ENCODE measurements around the gene CACNA1H.

- TF ChIP-seq MAFG (tag; conservative IDR thresholded peaks at IDR 0.05) (no peak), RB1 (IDR thresholded peaks at IDR 0.05; ENCODE audit: low read depth) (no peak), CTCF (IDR thresholded peaks at IDR 0.05 in 2 of 3, conservative IDR thresholded peaks at IDR 0.05 in 1 of 3; ENCODE audit: insufficient read depth in 2 of 3, low read depth in 1 of 3, low read length in 3 of 3) (no peak), HNRNPK (IDR thresholded peaks at IDR 0.05; ENCODE audit: low read depth, low read length, poor library complexity, severe bottlenecking) (no peak), EHMT2 (IDR thresholded peaks at IDR 0.05) (no peak)
These were observed 112.3 kb downstream of the CACNA1H start for GRCh38 chr16:1265090-1265630.

Measured in K562 (cell line).